Effector memory CD4-positive, alpha-beta T cell (primary cell): Measurements from ENCODE around the gene ALDH5A1.

ENCODE experiments used
- DNase-seq, 3 donors: peaks; one replicate each; pipeline ENCODE4 v3.0.0-alpha.2; 2020
- H3K27ac ChIP-seq: 2 replicates; pipeline ENCODE4 v1.7.0; 2013; ENCODE audit warnings: mild to moderate bottlenecking, low read length, moderate library complexity; ENCODE audit not compliant: insufficient read depth, poor library complexity, severe bottlenecking
- H3K27me3 ChIP-seq: replicated peaks from 2 replicates; pipeline ENCODE4 v1.7.0; 2013; ENCODE audit warnings: mild to moderate bottlenecking, low read length; ENCODE audit not compliant: insufficient read depth, control insufficient read depth, poor library complexity, severe bottlenecking
- H3K36me3 ChIP-seq: 2 replicates; pipeline ENCODE4 v1.7.0; 2013; ENCODE audit warnings: mild to moderate bottlenecking, low read length, moderate library complexity; ENCODE audit not compliant: control insufficient read depth, insufficient read depth
- H3K4me1 ChIP-seq: 2 replicates; pipeline ENCODE4 v1.7.0; 2013; ENCODE audit warnings: low read length, mild to moderate bottlenecking; ENCODE audit not compliant: control insufficient read depth, insufficient read depth, poor library complexity, severe bottlenecking
- H3K4me3 ChIP-seq: 2 replicates; pipeline ENCODE4 v1.7.0; 2013; ENCODE audit warnings: low read length, low read depth, mild to moderate bottlenecking; ENCODE audit not compliant: insufficient read depth, poor library complexity, severe bottlenecking
- H3K9me3 ChIP-seq: 2 replicates; pipeline ENCODE4 v1.7.0; 2013; ENCODE audit warnings: mild to moderate bottlenecking, low read length, moderate library complexity; ENCODE audit not compliant: control insufficient read depth

Gene ALDH5A1

DNA sequence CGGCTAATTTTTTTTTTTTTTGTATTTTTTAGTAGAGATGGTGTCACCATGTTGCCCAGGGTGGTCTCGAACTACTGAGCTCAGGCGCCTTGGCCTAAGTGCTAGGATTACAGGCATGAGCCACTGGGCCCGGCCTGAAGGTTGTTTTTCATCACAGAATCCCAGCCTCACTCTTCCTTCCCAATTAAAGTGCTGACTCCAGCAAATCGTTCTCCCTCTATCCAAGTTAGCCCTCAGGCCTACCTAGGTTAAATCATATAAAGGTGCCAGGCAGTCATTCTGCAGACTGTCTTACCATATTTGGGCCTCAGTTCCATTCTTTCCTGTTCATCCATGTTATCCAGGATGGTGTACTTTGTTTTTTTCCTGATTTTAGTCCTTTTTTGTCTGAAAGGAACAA, 56.4 kb downstream of the ALDH5A1 start:
- Histone ChIP-seq H3K36me3 (no peaks in the 10 kb centered on the region), H3K27ac (no peak overlapping the region), H3K4me3 (no peak overlapping the region), H3K4me1 (no peaks in the 10 kb centered on the region), H3K27me3 (no peaks in the 10 kb centered on the region), H3K9me3 (no peaks in the 10 kb centered on the region)
- no peak for DNase-seq

DNA sequence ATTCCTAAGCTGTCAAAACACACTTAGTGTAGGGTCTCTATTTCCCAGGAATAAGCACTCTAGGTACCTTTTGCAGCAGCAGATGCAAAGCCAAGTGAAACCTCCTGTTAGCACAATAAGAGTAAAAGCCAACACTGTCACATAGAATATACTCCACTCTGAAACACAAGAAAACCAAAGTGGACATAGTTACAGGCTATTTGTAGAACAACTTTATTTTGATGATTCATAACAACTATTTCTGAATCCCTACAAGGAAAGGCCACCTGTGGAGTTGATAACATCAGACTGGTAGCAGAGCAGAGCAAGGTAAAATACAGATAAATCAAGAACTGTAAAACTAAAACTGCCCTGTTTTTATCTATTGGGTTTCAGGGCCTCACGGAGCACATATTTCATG, 59.7 kb downstream of the ALDH5A1 start:
- H3K9me3 ChIP-seq: no peaks in the 10 kb centered on the region
- no peaks in the 10 kb centered on the region for H3K36me3 ChIP-seq
- no peaks in the 10 kb centered on the region for H3K4me1 ChIP-seq
- H3K27me3 ChIP-seq: no peaks in the 10 kb centered on the region
- H3K4me3 ChIP-seq: no peak overlapping the region
- no peak overlapping the region for H3K27ac ChIP-seq
- no peak for DNase-seq

DNA sequence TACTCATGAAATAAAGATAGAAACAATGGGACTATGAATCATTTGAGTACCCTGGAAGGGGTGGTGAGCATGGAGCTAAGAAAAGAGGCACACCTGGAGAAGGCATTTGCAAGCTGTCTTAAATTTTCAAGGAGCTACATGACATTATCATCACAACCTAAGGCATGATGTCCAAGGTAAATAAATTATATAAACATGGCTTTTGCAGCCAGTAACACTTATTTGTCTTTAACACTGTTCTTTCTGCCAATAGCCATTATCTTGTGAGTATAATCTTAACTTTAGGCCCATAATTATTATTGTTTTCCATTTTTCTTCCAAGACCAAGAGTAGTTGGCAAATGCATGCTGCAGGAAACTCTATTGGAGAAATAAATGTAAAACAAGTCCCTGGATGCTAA, 63.7 kb downstream of the ALDH5A1 start:
- no peaks in the 10 kb centered on the region for H3K36me3 ChIP-seq
- no peaks in the 10 kb centered on the region for H3K9me3 ChIP-seq
- H3K27me3 ChIP-seq: no peaks in the 10 kb centered on the region
- no peak overlapping the region for H3K27ac ChIP-seq
- H3K4me3 ChIP-seq: no peak overlapping the region
- no peak for DNase-seq
- no peaks in the 10 kb centered on the region for H3K4me1 ChIP-seq

DNA sequence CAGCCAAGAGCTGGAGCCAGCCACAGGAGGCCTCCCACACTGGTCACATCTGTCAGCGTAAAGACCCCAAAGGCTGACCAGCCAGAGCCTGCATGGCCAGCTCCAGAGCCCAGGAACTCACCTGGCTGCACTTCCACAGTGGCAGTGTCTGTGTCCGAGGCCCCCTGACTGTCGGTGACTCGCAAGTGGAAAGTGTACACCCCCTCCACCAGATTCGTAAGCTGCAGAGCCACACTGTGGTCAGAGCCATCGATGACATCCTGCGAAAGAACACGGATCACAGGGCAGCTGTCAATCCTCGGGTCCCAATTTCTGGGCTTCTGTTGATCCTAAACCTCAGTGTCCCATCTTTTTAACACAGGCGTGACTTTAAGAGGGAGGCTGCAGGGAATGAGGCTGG, 69.3 kb downstream of the ALDH5A1 start:
- no peak overlapping the region for H3K27ac ChIP-seq
- no peaks in the 10 kb centered on the region for H3K36me3 ChIP-seq
- no peak for DNase-seq
- H3K27me3 ChIP-seq: no peaks in the 10 kb centered on the region
- no peaks in the 10 kb centered on the region for H3K4me1 ChIP-seq
- no peak overlapping the region for H3K4me3 ChIP-seq
- H3K9me3 ChIP-seq: no peaks in the 10 kb centered on the region

DNA sequence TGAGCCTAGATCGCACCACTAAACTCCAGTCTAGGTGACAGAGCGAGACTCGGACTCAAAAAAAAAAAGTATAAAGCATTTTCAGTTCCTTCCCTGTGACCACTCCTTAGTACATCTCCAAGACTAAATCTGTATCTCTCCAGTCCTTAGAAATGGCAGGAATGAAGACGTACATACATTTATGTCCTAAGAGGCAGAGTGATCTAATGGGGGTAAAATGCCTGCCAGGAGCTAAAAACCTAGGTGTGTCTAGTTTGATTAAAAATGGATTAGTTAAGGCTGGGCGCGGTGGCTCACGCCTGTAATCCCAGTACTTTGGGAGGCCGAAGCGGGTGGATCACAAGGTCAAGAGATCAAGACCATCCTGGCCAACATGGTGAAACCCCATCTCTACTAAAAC, 70.4 kb downstream of the ALDH5A1 start:
- Histone ChIP-seq H3K9me3 (no peaks in the 10 kb centered on the region), H3K4me1 (no peaks in the 10 kb centered on the region), H3K27me3 (no peaks in the 10 kb centered on the region), H3K4me3 (no peak overlapping the region), H3K36me3 (no peaks in the 10 kb centered on the region), H3K27ac (no peak overlapping the region)
- no peak for DNase-seq

DNA sequence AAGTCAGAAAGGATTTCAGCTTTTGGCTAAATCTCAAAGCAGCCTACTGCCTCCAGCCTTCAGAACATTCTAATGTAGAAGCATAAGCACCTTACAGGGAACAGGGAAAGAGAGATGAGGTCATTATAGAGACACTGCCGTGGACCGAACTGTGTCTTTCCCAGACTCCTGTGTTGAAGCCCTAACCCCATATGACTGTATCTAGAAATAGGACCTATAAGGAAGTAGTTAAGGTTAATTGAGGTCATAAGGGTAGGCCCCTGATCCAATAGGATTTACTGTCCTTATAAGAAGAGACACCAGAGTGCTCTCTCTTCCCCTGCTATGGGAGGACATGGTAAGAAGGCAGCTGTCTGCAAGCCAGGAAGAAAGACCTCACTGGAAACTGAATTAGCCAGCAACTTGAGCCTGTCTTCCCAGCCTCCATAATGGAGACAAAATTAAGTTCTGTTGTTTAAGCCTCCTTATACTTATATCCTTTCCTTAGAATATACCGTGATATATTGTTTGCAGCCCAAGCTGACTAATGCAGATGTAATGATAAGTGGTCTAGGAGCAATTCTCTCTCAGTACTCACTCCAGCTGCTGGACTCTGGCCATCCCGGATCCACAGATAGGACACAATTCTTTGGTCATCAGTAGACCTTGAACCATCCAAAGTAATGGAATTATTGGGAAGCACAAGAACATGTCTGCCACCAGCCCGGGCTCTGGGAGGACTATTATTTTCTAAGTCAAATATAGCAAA, 71.4 kb downstream of the ALDH5A1 start:
- Histone ChIP-seq H3K9me3 (no peaks in the 10 kb centered on the region), H3K27ac (no peak overlapping the region), H3K4me3 (no peak overlapping the region), H3K4me1 (no peaks in the 10 kb centered on the region), H3K36me3 (no peaks in the 10 kb centered on the region), H3K27me3 (no peaks in the 10 kb centered on the region)
- DNase-seq: no peak

DNA sequence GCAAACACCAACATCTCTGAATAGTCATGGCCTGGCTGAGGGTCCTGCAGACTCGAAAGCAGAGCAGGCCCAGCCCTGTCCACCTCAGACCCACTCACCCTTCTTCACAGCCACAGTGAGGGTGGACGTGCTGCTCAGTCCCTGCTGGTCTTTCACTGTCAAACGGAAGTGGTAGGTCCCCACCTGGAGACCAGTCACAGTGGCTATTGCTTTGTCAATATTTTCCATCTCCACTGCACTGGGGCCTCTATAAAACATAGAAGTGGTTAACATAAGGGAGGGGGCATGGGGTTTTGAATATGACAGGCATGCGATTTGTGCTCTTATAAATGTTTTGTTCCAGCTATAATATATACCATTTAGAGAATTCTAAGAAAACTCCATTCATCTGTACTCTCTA, 73.9 kb downstream of the ALDH5A1 start:
- Histone ChIP-seq H3K36me3 (no peaks in the 10 kb centered on the region), H3K9me3 (no peaks in the 10 kb centered on the region), H3K27ac (no peak overlapping the region), H3K27me3 (no peaks in the 10 kb centered on the region), H3K4me1 (no peaks in the 10 kb centered on the region), H3K4me3 (no peak overlapping the region)
- no peak for DNase-seq

DNA sequence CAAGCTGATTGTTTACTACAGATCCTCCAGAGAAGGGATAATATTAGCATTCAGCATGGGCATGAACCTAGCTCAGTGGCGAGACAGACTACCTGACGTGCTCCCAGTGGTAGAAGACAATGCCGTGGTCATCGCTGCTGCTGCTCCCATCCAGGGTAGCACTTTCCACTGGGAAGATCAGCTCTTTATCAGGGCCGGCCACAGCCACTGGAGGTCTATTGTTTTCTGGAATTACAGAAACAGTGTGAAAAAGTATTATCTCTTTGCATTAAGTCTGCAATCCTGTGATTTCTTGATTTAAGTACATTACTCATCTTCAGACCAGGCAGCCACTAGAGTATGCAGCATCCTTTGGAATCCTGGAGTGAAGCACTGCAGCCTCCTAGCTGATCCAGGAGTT, 75.0 kb downstream of the ALDH5A1 start:
- H3K36me3 ChIP-seq: no peaks in the 10 kb centered on the region
- no peak for DNase-seq
- no peaks in the 10 kb centered on the region for H3K4me1 ChIP-seq
- H3K27ac ChIP-seq: no peak overlapping the region
- H3K9me3 ChIP-seq: no peaks in the 10 kb centered on the region
- no peak overlapping the region for H3K4me3 ChIP-seq
- H3K27me3 ChIP-seq: no peaks in the 10 kb centered on the region

DNA sequence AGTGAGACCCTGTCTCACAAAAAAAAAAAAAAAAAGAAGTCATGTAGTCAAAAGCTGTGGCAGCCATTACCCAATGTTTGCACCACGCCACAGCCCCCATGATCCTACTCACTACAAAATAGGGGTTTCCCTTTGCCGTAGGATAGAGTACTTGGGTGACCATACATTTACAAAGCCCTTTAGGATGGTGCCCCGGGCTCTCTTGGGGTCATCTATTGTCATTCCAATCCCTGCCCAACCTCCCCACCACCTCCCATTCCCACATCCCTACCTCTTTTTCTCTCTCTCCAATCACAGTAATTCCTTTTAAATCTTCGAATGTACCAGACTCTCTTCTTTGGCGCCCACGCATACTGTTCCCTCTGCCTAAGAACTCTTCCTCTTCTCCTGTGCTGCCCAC, 76.6 kb downstream of the ALDH5A1 start:
- no peaks in the 10 kb centered on the region for H3K4me1 ChIP-seq
- H3K27ac ChIP-seq: no peak overlapping the region
- no peak for DNase-seq
- no peaks in the 10 kb centered on the region for H3K27me3 ChIP-seq
- H3K4me3 ChIP-seq: no peak overlapping the region
- no peaks in the 10 kb centered on the region for H3K36me3 ChIP-seq
- no peaks in the 10 kb centered on the region for H3K9me3 ChIP-seq

DNA sequence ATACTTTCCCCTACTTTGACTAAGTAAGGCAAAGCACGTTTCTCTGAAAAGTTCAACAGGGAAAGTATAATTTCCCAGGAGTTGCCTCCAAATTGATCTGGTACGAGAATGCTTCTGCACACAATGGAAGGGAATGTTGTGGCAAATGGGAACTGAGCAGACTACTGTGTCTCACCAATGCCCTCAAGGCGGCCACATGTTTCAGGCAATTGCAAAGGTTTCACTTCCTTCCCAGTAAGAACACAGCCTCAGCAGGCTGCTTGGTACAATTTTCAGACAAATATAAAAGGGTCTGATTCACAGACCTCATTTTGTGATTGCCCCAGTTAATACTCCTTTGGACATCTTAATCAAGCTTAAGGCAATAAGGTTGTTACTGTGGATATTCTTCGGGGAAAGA, 80.0 kb downstream of the ALDH5A1 start:
- Histone ChIP-seq H3K27me3 (no peaks in the 10 kb centered on the region), H3K9me3 (no peaks in the 10 kb centered on the region), H3K27ac (no peak overlapping the region), H3K36me3 (no peaks in the 10 kb centered on the region), H3K4me1 (no peaks in the 10 kb centered on the region), H3K4me3 (no peak overlapping the region)
- no peak for DNase-seq
